Activated CD8-positive, alpha-beta T cell treated with anti-CD3 and anti-CD28 coated beads for 36 hours (primary cell): Measurements from ENCODE around the gene SORCS2. TPM values are rescaled to one million over a fixed set of nuclear protein-coding genes. Genes with fewer than 3 reads are reported as not detected.

Experiments
- ATAC-seq: fragments of 200-7000 bp; cut with Tn5 transposase; one replicate; pipeline ENCODE4 v1.10.0; 2021; ENCODE audit warnings: mild to moderate bottlenecking, moderate library complexity
- CTCF ChIA-PET: fragments of 350-600 bp; sonication (Branson Sonifier 250); formaldehyde crosslinking; loops from one replicate; lab custom pipeline; 2021; ENCODE audit warnings: antibody characterized with exemption; lab: Charles Lee
- POLR2A ChIA-PET: fragments of 350-600 bp; sonication (Branson Sonifier 250); formaldehyde crosslinking; loops from one replicate; lab custom pipeline; 2021; ENCODE audit warnings: antibody characterized with exemption; lab: Charles Lee
- DNase-seq: peaks from one replicate; pipeline ENCODE4 v3.0.0-alpha.2; 2020
- H3K27ac Mint-ChIP-seq: one replicate; pipeline ENCODE4 v1.8.0; 2021; ENCODE audit warnings: mild to moderate bottlenecking, mixed read lengths
- H3K27me3 Mint-ChIP-seq: one replicate; pipeline ENCODE4 v1.8.0; 2021; ENCODE audit warnings: mixed read lengths
- H3K36me3 Mint-ChIP-seq: one replicate; pipeline ENCODE4 v1.8.0; 2021; ENCODE audit warnings: low read depth, mixed read lengths
- H3K4me1 Mint-ChIP-seq: one replicate; pipeline ENCODE4 v1.8.0; 2021; ENCODE audit warnings: low read depth, mixed read lengths
- H3K4me3 Mint-ChIP-seq: one replicate; pipeline ENCODE4 v1.8.0; 2021; ENCODE audit warnings: mild to moderate bottlenecking, moderate library complexity, mixed read lengths
- H3K9me3 Mint-ChIP-seq: one replicate; pipeline ENCODE4 v1.8.0; 2021; ENCODE audit warnings: mixed read lengths
- intact Hi-C: fragments of 100-400 bp; cut with micrococcal nuclease; formaldehyde crosslinking; loops from one replicate; pipeline ENCODE4 v1.10.0; 2022
- total RNA-seq, 2 experiments: library from RNA; stranded (reverse); gene quantifications; one replicate each; pipeline ENCODE4 v1.2.3, GENCODE V29; 2021
- TF ChIP-seq, protein P1 (sequence below): fragments of 200-600 bp; IDR thresholded peaks from one replicate; pipeline ENCODE4 v1.8.0; 2022; ENCODE audit warnings: antibody characterized with exemption, mild to moderate bottlenecking

SORCS2 gene
- total RNA-seq, 2 experiments from 2014 or later, result 0.05 TPM; not detected in 1

DNA sequence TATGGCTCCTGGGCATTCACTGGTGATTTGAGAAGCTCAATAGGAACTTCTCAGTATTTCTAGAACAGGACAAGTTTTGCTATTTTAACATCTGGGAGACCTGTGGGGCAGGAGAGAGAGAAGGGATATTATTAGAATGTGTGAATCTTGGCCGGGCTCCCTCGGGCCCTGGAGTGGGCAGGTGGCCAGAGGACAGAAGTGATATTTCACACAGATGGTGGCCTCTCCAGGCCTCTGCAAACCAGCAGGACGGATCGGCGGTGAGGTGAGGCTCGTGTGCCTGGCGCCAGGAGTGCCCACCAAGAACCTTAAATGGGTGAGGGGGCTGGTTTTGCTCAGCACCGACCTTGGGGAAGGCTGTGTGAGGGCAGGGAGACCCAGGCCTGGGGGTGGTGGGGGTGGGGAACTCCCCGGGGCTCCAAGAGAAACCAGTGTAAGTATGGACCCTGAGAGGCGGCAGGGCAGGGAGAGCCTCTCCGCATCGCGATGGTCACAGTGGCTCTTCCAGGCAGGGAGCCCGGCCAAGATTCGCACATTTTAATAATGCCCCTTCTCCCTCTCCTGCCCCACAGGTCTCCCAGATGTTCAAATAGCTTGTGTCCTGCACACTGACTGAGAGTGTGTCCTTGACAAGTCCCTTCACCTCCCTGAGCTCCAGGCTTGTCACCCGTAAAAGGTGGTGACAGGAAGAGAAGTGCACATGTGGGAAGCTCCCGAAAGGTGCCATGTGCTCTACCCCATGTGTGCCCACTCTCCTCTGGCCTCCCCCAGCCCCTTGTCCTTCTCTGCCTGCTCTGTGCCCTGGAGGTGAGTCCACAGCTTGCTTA is 64.9 kb downstream of the SORCS2 start:
- ATAC-seq (no peak), DNase-seq (no peak)
- CTCF ChIA-PET, result no interaction called here
- POLR2A ChIA-PET, result no interaction called here
- Mint-ChIP-seq H3K4me3 (no peak overlapping the region), H3K4me1 (no peaks in the 10 kb centered on the region), H3K36me3 (no peaks in the 10 kb centered on the region), H3K27me3 (peaks cover 3% of the 10 kb centered on the region), H3K9me3 (no peaks in the 10 kb centered on the region), H3K27ac (no peak overlapping the region)
- intact Hi-C loops, result no loop called here
- TF ChIP-seq, protein P1, sequence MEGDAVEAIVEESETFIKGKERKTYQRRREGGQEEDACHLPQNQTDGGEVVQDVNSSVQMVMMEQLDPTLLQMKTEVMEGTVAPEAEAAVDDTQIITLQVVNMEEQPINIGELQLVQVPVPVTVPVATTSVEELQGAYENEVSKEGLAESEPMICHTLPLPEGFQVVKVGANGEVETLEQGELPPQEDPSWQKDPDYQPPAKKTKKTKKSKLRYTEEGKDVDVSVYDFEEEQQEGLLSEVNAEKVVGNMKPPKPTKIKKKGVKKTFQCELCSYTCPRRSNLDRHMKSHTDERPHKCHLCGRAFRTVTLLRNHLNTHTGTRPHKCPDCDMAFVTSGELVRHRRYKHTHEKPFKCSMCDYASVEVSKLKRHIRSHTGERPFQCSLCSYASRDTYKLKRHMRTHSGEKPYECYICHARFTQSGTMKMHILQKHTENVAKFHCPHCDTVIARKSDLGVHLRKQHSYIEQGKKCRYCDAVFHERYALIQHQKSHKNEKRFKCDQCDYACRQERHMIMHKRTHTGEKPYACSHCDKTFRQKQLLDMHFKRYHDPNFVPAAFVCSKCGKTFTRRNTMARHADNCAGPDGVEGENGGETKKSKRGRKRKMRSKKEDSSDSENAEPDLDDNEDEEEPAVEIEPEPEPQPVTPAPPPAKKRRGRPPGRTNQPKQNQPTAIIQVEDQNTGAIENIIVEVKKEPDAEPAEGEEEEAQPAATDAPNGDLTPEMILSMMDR, result no peak

DNA sequence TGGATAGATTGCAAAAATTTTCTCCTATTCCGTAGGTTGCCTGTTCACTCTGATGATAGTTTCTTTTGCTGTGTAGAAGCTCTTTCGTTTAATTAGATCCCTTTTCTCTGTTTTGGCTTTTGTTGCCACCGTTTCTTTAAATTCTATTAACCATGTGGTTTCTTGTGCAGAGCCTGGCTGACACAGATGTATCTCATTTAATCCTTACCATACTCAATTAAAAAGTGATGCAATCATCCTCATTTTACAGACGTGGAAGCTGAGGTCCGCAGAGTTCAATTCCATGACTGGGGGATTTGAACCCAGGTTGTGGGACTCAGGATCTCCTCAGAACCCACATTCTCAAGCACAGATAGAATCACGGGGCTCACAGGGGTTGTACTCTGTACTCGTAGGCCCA is 66.7 kb downstream of the SORCS2 start:
- ChIA-PET CTCF (no interaction called here), POLR2A (no interaction called here)
- no peaks in the 10 kb centered on the region for H3K4me1 Mint-ChIP-seq
- H3K27ac Mint-ChIP-seq, result no peak overlapping the region
- H3K36me3 Mint-ChIP-seq, result no peaks in the 10 kb centered on the region
- H3K4me3 Mint-ChIP-seq, result no peak overlapping the region
- no peak for ATAC-seq
- TF ChIP-seq, protein P1, result no peak
- H3K9me3 Mint-ChIP-seq, result no peaks in the 10 kb centered on the region
- H3K27me3 Mint-ChIP-seq, result peaks cover 3% of the 10 kb centered on the region
- DNase-seq, result no peak
- intact Hi-C loops, result no loop called here

DNA sequence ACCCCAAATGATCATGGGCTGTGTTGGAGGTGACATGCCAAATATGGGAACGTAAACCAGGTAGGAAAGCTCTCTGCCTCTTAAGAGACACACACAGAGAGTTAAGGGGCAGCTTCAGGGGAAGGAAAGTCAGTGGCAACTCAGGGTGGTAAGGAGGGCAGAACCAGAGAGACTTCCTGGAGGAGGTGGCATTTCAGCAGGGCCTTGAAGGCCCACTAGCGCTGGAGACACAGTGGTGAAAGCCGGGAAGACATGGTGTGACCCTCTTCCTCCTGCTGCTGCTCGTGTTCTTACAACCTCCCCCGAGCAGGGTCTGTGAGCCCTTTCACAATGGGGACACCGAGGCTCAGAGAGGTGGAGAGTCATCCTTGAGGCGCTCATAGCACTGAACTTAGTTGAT is 68.2 kb downstream of the SORCS2 start:
- H3K27ac Mint-ChIP-seq, result no peak overlapping the region
- ChIA-PET CTCF (no interaction called here), POLR2A (no interaction called here)
- TF ChIP-seq, protein P1, result no peak
- ATAC-seq, result no peak
- H3K27me3 Mint-ChIP-seq, result peaks cover 3% of the 10 kb centered on the region
- H3K4me3 Mint-ChIP-seq, result no peak overlapping the region
- no peaks in the 10 kb centered on the region for H3K4me1 Mint-ChIP-seq
- no peaks in the 10 kb centered on the region for H3K9me3 Mint-ChIP-seq
- intact Hi-C loops, result no loop called here
- DNase-seq, result no peak
- H3K36me3 Mint-ChIP-seq, result no peaks in the 10 kb centered on the region

DNA sequence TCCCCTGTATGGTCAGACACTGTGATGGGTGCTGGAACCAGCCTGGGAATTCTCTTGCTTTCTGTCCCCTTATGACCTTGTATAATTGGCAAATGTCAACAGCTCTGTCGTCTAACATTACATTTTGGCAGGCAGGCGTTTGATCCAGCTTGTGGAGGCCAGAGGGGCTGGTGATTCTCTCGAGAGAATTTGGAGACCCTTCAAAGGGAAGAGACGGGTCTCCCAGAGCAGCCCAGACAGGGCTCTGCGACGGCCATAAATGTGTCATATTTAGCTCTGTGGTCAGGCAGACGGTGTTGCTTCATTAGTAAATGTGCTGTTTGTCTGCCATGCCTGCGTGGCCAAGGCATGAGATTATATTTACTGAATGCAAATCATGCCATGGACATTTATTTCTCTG is 68.7 kb downstream of the SORCS2 start:
- ATAC-seq (no peak), DNase-seq (no peak)
- H3K9me3 Mint-ChIP-seq, result no peaks in the 10 kb centered on the region
- no peak overlapping the region for H3K27ac Mint-ChIP-seq
- H3K4me1 Mint-ChIP-seq, result no peaks in the 10 kb centered on the region
- H3K36me3 Mint-ChIP-seq, result no peaks in the 10 kb centered on the region
- ChIA-PET POLR2A (no interaction called here), CTCF (no interaction called here)
- intact Hi-C loops, result no loop called here
- H3K4me3 Mint-ChIP-seq, result no peak overlapping the region
- H3K27me3 Mint-ChIP-seq, result peaks cover 3% of the 10 kb centered on the region
- TF ChIP-seq, protein P1, result no peak

DNA sequence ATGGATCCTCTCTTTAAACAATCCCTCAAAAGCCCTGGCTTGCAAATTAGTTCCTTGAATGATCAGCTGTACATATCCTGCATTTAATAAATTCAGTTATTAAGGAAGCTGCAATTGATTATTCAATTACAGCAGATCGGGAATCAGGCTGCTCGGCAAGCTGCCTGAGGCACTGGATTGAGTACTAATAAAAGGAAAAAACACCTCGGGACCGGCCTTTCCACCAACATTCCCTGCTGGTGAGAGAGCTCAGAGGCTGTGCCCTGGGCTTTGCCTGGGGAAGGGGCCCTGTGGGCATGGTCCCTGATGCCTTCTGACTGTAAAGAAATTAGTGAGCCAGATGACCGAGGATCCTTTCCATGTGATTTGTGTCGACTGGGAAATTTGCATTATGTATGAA is 69.2 kb downstream of the SORCS2 start:
- ChIA-PET POLR2A (no interaction called here), CTCF (no interaction called here)
- no peaks in the 10 kb centered on the region for H3K9me3 Mint-ChIP-seq
- H3K27ac Mint-ChIP-seq, result no peak overlapping the region
- no peak overlapping the region for H3K4me3 Mint-ChIP-seq
- H3K4me1 Mint-ChIP-seq, result no peaks in the 10 kb centered on the region
- no peaks in the 10 kb centered on the region for H3K36me3 Mint-ChIP-seq
- ATAC-seq (no peak), DNase-seq (no peak)
- intact Hi-C loops, result no loop called here
- TF ChIP-seq, protein P1, result no peak
- peaks cover 3% of the 10 kb centered on the region for H3K27me3 Mint-ChIP-seq
